Endothelial cell of umbilical vein (primary cell): ENCODE data around the gene MTF1. TPM values are rescaled to one million over a fixed set of nuclear protein-coding genes. Genes with fewer than 3 reads are reported as not detected.
"Not testable (repeated sequence)": the region's sequence is repeated elsewhere in the genome, so short reads cannot be mapped to it uniquely, and the experiment has no call there.

Experiments used
- BruUV-seq: library from RNA; stranded (reverse); fragments of 400-500 nt; replicated peaks from 2 replicates; lab custom pipeline; 2021; lab: Mats Ljungman, UMichigan
- CTCF ChIA-PET: fragments of 300-600, 350-600 bp; sonication (Branson Sonifier 250); formaldehyde crosslinking; loops from one replicate; lab custom pipeline; 2021; ENCODE audit warnings: antibody characterized with exemption, inconsistent platforms; lab: Charles Lee
- POLR2A ChIA-PET: fragments of 300-600, 350-600 bp; sonication (Branson Sonifier 250); formaldehyde crosslinking; loops from one replicate; lab custom pipeline; 2021; ENCODE audit warnings: antibody characterized with exemption, inconsistent platforms; lab: Charles Lee
- DNase-seq: peaks from one replicate; pipeline ENCODE4 v3.0.0-alpha.2; 2011; ENCODE audit warnings: low read depth, low spot score
- FAIRE-seq: peaks from 2 replicates; lab custom pipeline; 2011; peaks lifted over from hg19 to GRCh38; lab: Jason Lieb, UNC
- H2AFZ ChIP-seq: 2 replicates; pipeline ENCODE4 v1.6.0; 2012; ENCODE audit warnings: low read depth, low read length, control low read depth, inconsistent platforms
- H3K27ac ChIP-seq: 2 replicates; pipeline ENCODE4 v1.5.1; 2011; ENCODE audit warnings: low read depth, mild to moderate bottlenecking, control low read depth, low read length, moderate library complexity; ENCODE audit not compliant: insufficient read depth
- H3K27me3 ChIP-seq, 2 experiments: 2 replicates each; pipeline versions ENCODE4 v1.6.0 to v1.6.1; 2011; ENCODE audit warnings: low read length in 2 of 2, mixed read lengths in 1 of 2; ENCODE audit not compliant: control insufficient read depth in 2 of 2, insufficient read depth in 2 of 2
- H3K36me3 ChIP-seq, 2 experiments: 2 replicates in 1 of 2; 3 replicates in 1 of 2; pipeline ENCODE4 v1.5.1; 2011; ENCODE audit warnings: low read length in 2 of 2, mild to moderate bottlenecking in 1 of 2, moderate library complexity in 1 of 2; ENCODE audit not compliant: control insufficient read depth in 2 of 2, insufficient read depth in 2 of 2; ENCODE audit errors: extremely low read depth in 1 of 2
- H3K4me1 ChIP-seq: 3 replicates; pipeline ENCODE4 v1.5.1; 2011; ENCODE audit warnings: mild to moderate bottlenecking, low read length; ENCODE audit not compliant: control insufficient read depth, insufficient read depth; ENCODE audit errors: extremely low read depth
- H3K4me2 ChIP-seq: 2 replicates; pipeline ENCODE4 v1.6.1; 2011; ENCODE audit warnings: low read length, control low read depth, mixed read lengths; ENCODE audit not compliant: insufficient read depth
- H3K4me3 ChIP-seq, 3 experiments: fragments of 200-600 bp in 1 of 3; sonication (generic), shearing (Covaris generic) in 1 of 3; replicated peaks in 1 of 3; 2 replicates each; pipeline ENCODE4 v1.5.1; 2011 to 2016; ENCODE audit warnings: control low read depth in 3 of 3, low read length in 3 of 3, mild to moderate bottlenecking in 2 of 3, inconsistent platforms in 1 of 3, low read depth in 1 of 3, moderate library complexity in 1 of 3; ENCODE audit not compliant: insufficient read depth in 1 of 3
- H3K79me2 ChIP-seq: 2 replicates; pipeline ENCODE4 v1.6.0; 2012; ENCODE audit warnings: low read length, inconsistent platforms; ENCODE audit not compliant: control insufficient read depth, insufficient read depth
- H3K9ac ChIP-seq: replicated peaks from 2 replicates; pipeline ENCODE3; 2011; ENCODE audit warnings: low read length, control low read depth; ENCODE audit not compliant: insufficient read depth; ENCODE audit errors: extremely low read depth
- H3K9me1 ChIP-seq: replicated peaks from 3 replicates; pipeline ENCODE4 v1.6.0; 2011; ENCODE audit warnings: mild to moderate bottlenecking, low read length; ENCODE audit not compliant: control insufficient read depth, insufficient read depth; ENCODE audit errors: extremely low read depth
- H3K9me3 ChIP-seq: replicated peaks from 2 replicates; pipeline ENCODE4 v1.5.1; 2012; ENCODE audit warnings: low read length, inconsistent platforms; ENCODE audit not compliant: control insufficient read depth, insufficient read depth
- H4K20me1 ChIP-seq: replicated peaks from 2 replicates; pipeline ENCODE3; 2011; ENCODE audit warnings: mild to moderate bottlenecking, low read length; ENCODE audit not compliant: control insufficient read depth, insufficient read depth; ENCODE audit errors: extremely low read depth
- CTCF ChIP-seq, 2 donors: IDR thresholded peaks; 1 replicate in 1 of 2; 2 replicates in 1 of 2; pipeline ENCODE4 v1.5.1; 2011; ENCODE audit warnings: low read length in 2 of 2, mild to moderate bottlenecking in 2 of 2, moderate library complexity in 2 of 2, control low read depth in 1 of 2, inconsistent platforms in 1 of 2, low read depth in 1 of 2; ENCODE audit not compliant: insufficient read depth in 1 of 2; ENCODE audit errors: extremely low read depth in 1 of 2
- EZH2 ChIP-seq: IDR thresholded peaks from 2 replicates; pipeline ENCODE4 v1.6.1; 2012; ENCODE audit warnings: borderline replicate concordance, low read depth, mild to moderate bottlenecking, moderate library complexity, low read length, inconsistent platforms; ENCODE audit not compliant: severe bottlenecking
- FOS ChIP-seq: IDR thresholded peaks from 2 replicates; pipeline ENCODE4 v1.6.1; 2011; ENCODE audit warnings: mild to moderate bottlenecking, low read length, moderate library complexity, borderline replicate concordance; ENCODE audit not compliant: insufficient read depth
- GATA2 ChIP-seq: IDR thresholded peaks from 2 replicates; pipeline ENCODE4 v1.7.0; 2011; ENCODE audit warnings: low read depth, mild to moderate bottlenecking, moderate library complexity, mixed read lengths, low read length; ENCODE audit not compliant: insufficient read length, insufficient read depth
- JUN ChIP-seq: IDR thresholded peaks from 2 replicates; pipeline ENCODE4 v1.6.1; 2011; ENCODE audit warnings: borderline replicate concordance, low read depth; ENCODE audit not compliant: insufficient read length, insufficient read depth
- MAX ChIP-seq: IDR thresholded peaks from 2 replicates; pipeline ENCODE4 v1.6.1; 2011; ENCODE audit not compliant: insufficient read depth, insufficient read length
- MYC ChIP-seq: IDR thresholded peaks from one replicate; pipeline ENCODE4 v1.6.1; 2011; ENCODE audit warnings: mild to moderate bottlenecking, low read depth, low read length
- POLR2A ChIP-seq: IDR thresholded peaks from 2 replicates; pipeline ENCODE4 v1.6.1; 2012; ENCODE audit warnings: low read depth, mild to moderate bottlenecking, control low read depth, low read length
- POLR2AphosphoS5 ChIP-seq: IDR thresholded peaks from 2 replicates; pipeline ENCODE4 v1.6.1; 2012; ENCODE audit warnings: low read depth, mild to moderate bottlenecking, control low read depth, low read length, moderate library complexity; ENCODE audit not compliant: insufficient read depth
- dilution Hi-C: fragments of 300-500 bp; cut with MboI; formaldehyde crosslinking; loops from one replicate; pipeline ENCODE4 v1.15.0; 2019; ENCODE audit warnings: low sequenced_read_pairs; ENCODE audit not compliant: extremely low pct_ligation_motif_present
- intact Hi-C: fragments of 100-400 bp; cut with micrococcal nuclease; formaldehyde crosslinking; loops from one replicate; pipeline ENCODE4 v1.10.0; 2022
- polyA plus RNA-seq, 4 experiments: library from polyadenylated mRNA; depleted of rRNA in 3 of 4; stranded (reverse) in 3 of 4; unstranded in 1 of 4; fragments of >200 nt; gene quantifications; 2 replicates each; pipeline versions ENCODE4 v1.2.1 to v1.2.3, GENCODE V29; 2011 to 2012; ENCODE audit warnings: missing spikeins in 1 of 4
- total RNA-seq: library from RNA; stranded (reverse); gene quantifications from 2 replicates; pipeline ENCODE4 v1.2.3, GENCODE V29; 2021

Gene MTF1
- total and polyA plus RNA-seq, 2 donors (not counting 3 experiments of a cell fraction or from before 2014, with no cell fraction given) = 4.9 to 18.5 TPM

GRCh38 chr1:37905727-37906126, 46.3 kb upstream of the MTF1 start:
- Histone ChIP-seq H3K9me1 (no peaks in the 10 kb centered on the region), H3K79me2 (no peaks in the 10 kb centered on the region), H3K27me3 (no peaks in the 10 kb centered on the region), H3K9ac (no peak overlapping the region), H3K27ac (no peak overlapping the region), H3K36me3 (no peaks in the 10 kb centered on the region), H2AFZ (no peak overlapping the region), H4K20me1 (no peaks in the 10 kb centered on the region), H3K4me1 (no peaks in the 10 kb centered on the region), H3K4me3 (no peak overlapping the region), H3K9me3 (no peaks in the 10 kb centered on the region), H3K4me2 (no peak overlapping the region)
- DNase-seq (no peak), FAIRE-seq (no peak)
- no TSS peak for BruUV-seq
- CTCF ChIA-PET = no interaction called here
- TF ChIP-seq CTCF (IDR thresholded peaks at IDR 0.05; ENCODE audit: extremely low read depth in 1 of 2, insufficient read depth in 1 of 2, low read depth in 1 of 2, low read length in 2 of 2) (no peak), FOS (no peak), EZH2 (no peak), JUN (no peak), MYC (no peak), POLR2AphosphoS5 (no peak), POLR2A (no peak), GATA2 (no peak), MAX (no peak)
- POLR2A ChIA-PET = no interaction called here
- intact Hi-C loops (no loop called here), dilution Hi-C loops (no loop called here)

DNA sequence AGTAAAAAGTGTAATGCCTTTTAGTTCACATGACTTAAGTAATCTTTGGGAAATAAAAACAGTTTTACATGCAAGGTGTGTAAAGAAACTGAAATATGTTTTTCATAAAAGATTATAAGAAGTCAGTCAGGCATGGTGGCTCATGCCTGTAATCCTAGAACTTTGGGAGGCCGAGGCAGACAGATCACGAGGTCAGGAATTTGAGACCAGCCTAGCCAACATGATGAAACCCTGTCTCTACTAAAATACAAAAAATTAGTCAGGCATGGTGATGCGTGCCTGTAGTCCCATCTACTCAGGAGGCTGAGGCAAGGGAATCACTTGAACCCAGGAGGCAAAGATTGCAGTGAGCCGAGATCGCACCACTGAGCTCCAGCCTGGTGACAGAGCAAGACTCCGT, 44.5 kb upstream of the MTF1 start:
- BruUV-seq, DNase-seq, H3K9me3 ChIP-seq, H3K27me3 ChIP-seq, H3K9ac ChIP-seq, CTCF ChIA-PET, intact Hi-C loops, POLR2A ChIA-PET, H3K79me2 ChIP-seq, H3K4me3 ChIP-seq, H3K36me3 ChIP-seq, H3K4me1 ChIP-seq, FAIRE-seq, H4K20me1 ChIP-seq, dilution Hi-C loops, H2AFZ ChIP-seq, H3K9me1 ChIP-seq, H3K4me2 ChIP-seq, H3K27ac ChIP-seq: not testable (repeated sequence)
